GM10266 (cell line): ENCODE measurements around the gene SLC8A2.
A peak's percentile ranks its signal among the peaks of the same experiment; 100 is the strongest.
"Not testable (repeated sequence)": the region's sequence is repeated elsewhere in the genome, so short reads cannot be mapped to it uniquely, and the experiment has no call there.

Experiments
- DNase-seq: peaks from one replicate; pipeline ENCODE4 v3.0.0; 2012; ENCODE audit errors: extremely low spot score
- TF ChIP-seq, protein P1 (sequence below): IDR thresholded peaks from 2 replicates; pipeline ENCODE4 v1.5.1; 2012; ENCODE audit warnings: mild to moderate bottlenecking, low read depth; ENCODE audit not compliant: control insufficient read depth, insufficient read depth; ENCODE audit errors: missing control alignments

Gene SLC8A2

DNA sequence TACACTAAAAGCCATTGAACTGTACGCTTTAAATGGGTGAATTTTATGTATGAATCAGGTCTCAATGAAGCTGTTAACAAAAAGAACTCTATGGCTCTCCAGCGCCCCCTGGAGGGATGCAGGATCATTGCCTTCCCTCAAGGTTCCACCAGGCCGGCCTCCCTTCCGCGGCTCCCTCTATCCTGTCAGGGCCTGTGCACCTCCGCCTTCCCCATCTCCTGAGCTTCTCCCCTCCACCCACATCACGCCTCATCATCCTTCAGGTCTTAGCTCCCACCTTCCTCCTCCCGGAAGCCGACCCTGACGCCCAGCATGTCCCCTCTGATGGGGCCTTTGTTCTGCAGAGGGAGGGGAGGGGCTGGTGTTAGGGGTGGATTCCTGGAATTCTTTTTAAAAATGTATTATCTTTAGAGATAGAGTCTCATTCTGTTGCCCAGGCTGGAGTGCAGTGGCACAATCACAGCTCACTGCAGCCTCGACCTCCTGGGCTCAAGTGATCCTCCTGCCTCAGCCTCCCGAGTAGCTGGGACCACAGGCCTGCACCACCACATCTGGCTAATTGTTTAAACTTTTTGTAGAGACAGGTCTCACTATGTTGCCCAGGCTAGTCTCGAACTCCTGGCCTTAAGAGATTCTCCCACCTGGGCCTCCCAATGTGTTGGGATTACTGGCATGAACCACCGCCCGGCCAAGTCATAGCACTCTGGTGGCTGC lies 80.0 kb downstream of the SLC8A2 start:
- TF ChIP-seq, protein P1, sequence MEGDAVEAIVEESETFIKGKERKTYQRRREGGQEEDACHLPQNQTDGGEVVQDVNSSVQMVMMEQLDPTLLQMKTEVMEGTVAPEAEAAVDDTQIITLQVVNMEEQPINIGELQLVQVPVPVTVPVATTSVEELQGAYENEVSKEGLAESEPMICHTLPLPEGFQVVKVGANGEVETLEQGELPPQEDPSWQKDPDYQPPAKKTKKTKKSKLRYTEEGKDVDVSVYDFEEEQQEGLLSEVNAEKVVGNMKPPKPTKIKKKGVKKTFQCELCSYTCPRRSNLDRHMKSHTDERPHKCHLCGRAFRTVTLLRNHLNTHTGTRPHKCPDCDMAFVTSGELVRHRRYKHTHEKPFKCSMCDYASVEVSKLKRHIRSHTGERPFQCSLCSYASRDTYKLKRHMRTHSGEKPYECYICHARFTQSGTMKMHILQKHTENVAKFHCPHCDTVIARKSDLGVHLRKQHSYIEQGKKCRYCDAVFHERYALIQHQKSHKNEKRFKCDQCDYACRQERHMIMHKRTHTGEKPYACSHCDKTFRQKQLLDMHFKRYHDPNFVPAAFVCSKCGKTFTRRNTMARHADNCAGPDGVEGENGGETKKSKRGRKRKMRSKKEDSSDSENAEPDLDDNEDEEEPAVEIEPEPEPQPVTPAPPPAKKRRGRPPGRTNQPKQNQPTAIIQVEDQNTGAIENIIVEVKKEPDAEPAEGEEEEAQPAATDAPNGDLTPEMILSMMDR = peak; percentile 81
- peak; percentile 78 for DNase-seq

DNA sequence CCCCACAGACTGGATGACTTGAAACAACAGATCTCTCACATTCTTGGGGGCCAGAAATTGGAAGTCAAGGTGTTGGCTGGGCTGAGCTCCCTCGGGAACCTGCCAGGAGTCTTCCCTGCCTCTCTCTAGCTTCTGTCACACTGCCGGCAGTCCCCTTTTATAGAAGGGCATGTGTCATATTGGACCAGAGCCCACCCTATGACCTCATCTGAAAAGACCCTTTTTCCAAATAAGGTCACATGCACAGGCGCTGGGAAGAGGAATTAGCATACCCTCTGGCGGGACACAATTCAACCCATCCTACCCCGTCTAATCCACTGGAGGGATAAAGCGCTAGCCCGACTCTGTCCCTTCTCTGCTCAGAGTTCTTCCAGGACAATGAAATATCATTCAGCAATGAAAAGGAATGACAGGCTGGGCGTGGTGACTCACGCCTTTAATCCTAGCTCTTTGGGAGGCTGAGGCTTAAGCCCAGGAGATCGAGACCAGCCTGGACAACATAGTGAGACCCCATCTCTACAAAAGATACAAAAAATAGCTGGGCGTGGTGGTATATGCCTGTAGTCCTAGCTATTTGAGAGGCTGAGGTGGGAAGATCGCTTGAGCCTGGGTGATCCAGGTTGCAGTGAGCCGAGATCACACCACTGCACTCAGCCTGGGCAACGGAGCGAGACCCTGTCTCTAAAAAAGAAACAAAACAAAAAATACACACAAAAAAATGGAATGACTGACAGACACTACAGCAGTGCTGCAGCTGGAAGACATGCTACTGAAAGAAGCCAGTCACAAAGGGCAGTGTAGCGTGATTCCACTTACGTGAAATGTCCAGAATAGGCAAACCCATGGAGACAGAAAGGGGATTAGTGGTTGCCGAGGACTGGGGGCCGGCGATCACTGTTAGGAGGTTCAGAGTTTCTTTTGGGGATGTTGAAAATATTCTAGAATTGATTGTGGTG lies 80.9 kb downstream of the SLC8A2 start:
- TF ChIP-seq, protein P1 = no peak
- DNase-seq = no peak

DNA sequence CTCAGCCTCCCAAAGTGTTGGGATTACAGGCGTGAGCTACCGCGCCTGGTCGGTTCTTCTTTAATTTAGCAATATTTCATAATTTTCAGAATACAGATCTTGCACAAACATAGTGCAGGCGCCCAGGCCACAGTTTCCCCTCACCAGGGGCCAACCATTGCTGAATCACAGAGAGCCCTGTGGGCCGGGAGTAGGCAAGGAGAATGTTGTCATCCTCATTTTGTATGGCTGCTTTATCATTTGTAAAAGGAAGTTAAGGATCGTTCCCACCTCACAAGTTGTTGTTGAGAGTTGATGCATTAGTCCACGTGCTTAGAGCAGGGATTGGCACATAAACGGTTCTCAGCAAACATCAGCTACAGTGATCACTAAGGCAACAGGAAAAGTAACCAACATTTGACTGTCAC lies 82.5 kb downstream of the SLC8A2 start:
- TF ChIP-seq, protein P1 = no peak

DNA sequence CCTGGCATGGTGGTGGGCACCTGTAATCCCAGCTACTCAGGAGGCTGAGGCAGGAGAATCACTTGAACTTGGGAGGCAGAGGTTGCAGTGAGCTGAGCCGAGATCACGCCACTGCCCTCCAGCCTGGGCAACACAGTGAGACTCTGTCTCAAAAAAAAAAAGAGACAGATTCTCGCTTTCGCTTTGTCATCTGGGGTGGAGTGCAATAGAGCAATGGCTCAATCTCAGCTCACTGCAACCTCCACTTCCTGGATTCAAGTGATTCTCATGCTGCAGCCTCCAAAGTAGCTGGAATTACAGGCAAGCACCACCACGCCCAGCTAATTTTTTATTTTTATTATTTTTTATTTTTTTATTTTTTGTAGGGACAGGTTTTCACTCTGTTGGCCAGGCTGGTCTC lies 83.0 kb downstream of the SLC8A2 start:
- not testable (repeated sequence) for DNase-seq

More for the DNA sequence above, 82.5 kb downstream of the SLC8A2 start:
- DNase-seq = no peak

DNA sequence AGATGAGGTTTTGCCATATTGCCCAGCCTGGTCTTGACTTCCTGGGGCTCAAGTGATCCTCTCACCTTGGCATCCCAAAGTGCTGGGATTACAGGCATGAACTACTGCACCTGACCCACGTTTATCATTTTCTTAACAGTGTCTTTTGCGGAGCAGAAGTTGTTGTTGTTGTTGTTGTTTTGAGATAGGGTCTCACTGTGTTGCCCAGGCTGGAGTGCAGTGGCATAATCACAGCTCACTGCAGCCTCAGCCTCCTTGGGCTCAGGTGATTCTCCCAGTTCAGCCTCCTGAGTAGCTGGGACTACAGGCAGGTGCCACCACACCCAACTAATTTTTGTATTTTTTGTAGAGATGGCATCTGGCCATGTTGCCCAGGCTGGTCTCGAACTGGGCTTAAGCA lies 84.1 kb downstream of the SLC8A2 start:
- DNase-seq = not testable (repeated sequence)

DNA sequence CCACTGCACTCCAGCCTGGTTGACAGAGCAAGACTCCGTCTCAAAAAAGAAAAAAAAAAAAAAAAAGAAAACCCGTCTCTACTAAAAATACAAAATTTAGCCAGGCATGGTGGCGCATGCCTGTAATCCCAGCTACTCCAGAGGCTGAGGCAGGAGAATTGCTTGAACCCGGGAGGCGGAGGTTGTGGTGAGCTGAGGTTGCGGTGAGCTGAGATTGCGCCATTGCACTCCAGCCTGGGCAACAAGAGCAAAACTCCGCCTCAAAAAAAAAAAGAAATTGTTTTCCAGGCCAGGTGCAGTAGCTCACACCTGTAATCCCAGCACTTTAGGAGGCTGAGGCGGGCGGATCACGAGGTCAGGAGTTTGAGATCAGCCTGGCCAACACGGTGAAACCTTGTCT lies 85.1 kb downstream of the SLC8A2 start:
- not testable (repeated sequence) for DNase-seq

DNA sequence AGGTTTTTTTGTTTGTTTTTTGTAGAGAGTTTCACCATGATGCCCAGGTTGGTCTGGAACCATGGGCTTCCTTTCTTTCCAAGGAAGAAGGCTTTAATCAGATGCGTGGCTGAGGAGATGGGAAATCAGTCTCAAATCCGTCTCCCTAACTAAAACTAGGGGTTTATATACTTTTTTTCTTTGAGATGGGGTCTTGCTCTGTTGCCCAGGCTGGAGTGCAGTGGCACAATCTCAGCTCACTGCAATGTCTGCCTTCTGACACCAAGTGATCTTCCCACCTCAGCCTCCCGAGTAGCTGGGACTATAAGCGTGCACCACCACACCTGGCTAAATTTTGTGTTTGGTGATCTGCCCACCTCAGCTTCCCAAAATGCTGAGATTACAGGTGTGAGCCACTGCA lies 87.2 kb downstream of the SLC8A2 start:
- not testable (repeated sequence) for DNase-seq

DNA sequence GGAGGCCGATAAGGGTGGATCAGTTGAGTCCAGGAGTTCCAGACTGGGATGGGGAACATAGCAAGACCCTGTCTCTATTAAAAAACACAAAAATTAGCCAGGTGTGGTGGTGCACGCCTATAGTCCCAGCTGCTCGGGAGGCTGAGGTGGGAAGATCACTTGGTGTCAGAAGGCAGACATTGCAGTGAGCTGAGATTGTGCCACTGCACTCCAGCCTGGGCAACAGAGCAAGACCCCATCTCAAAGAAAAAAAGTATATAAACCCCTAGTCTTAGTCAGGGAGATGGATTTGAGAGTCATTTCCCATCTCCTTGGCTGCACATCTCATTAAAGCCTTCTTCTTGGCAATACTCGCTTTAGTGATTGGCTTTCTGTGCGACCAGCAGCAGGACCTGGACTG lies 87.8 kb downstream of the SLC8A2 start:
- not testable (repeated sequence) for DNase-seq

DNA sequence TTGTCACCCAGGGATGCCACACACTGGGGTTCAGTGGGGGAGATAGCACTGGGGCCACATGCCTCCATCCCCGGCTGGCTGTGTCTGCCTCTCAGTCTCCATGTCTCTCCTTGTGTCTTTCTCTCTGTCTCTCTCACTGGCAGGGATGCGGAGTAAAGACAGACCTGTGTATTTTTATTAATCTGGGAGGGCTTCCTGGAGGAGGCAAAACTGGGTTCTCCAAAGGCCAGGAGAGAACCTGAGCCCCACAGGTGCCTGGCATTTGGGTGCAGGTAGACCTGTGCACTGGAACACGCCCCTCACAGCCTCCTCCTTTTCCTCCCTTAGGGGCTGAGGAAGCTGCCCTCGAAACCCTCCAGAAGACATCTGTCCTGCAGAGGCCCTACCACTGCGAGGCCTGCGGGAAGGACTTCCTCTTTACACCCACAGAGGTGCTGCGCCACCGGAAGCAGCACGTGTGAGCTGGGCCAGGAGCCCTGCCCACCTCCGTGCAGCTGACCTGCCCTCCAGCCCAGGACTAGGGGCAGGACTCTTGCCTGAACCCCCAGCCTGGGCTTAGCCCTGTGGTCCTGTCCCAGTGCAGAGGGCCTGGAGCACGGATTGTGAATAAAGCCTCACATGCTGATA lies 89.9 kb downstream of the SLC8A2 start:
- TF ChIP-seq, protein P1 = no peak
- no peak for DNase-seq

DNA sequence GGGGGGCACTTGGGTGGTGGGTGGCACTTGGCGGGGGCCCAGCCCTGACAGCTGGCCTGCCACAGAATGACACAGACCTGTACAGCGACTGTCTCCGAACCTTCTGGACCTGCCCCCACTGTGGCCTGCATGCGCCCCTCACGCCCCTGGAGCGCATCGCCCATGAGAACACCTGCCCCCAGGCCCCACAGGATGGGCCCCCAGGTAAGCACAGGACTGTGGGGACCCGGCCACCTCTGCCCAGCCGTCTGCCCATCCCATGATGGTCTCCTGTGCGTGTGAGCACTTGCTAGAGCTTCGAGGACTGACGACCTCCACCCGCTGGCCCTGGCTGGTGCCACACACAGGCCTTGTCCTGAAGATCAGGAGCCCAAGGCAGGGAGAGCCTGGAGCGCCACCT lies 90.6 kb downstream of the SLC8A2 start:
- TF ChIP-seq, protein P1 = no peak
- no peak for DNase-seq
